H9 (cell line): Measurements from ENCODE around the gene GALE. TPM values are rescaled to one million over a fixed set of nuclear protein-coding genes. Genes with fewer than 3 reads are reported as not detected.
A peak's percentile ranks its signal among the peaks of the same experiment; 100 is the strongest.

Experiments used
- DNase-seq: peaks from one replicate; pipeline ENCODE4 v3.0.0-alpha.2; 2017
- H2AFZ ChIP-seq: one replicate; pipeline ENCODE4 v1.6.1; 2013; ENCODE audit warnings: mild to moderate bottlenecking, low read length, control low read depth, moderate library complexity
- H2AK5ac ChIP-seq: 2 replicates; pipeline ENCODE4 v1.6.1; 2013; ENCODE audit warnings: low read length, control low read depth, mixed read lengths; ENCODE audit not compliant: insufficient read length
- H2BK120ac ChIP-seq: one replicate; pipeline ENCODE4 v1.6.1; 2013; ENCODE audit warnings: low read depth, mild to moderate bottlenecking, low read length, control low read depth, inconsistent platforms; ENCODE audit not compliant: poor library complexity, severe bottlenecking
- H2BK12ac ChIP-seq: 2 replicates; pipeline ENCODE4 v1.6.1; 2013; ENCODE audit warnings: low read length, control low read depth, mixed read lengths, low read depth; ENCODE audit not compliant: insufficient read length
- H2BK15ac ChIP-seq: 2 replicates; pipeline ENCODE4 v1.6.1; 2013; ENCODE audit warnings: low read depth, low read length, control low read depth
- H2BK20ac ChIP-seq: one replicate; pipeline ENCODE4 v1.6.1; 2013; ENCODE audit warnings: low read depth, mild to moderate bottlenecking, low read length, control low read depth, inconsistent platforms; ENCODE audit not compliant: poor library complexity, severe bottlenecking
- H2BK5ac ChIP-seq: 2 replicates; pipeline ENCODE4 v1.6.1; 2013; ENCODE audit warnings: low read length, control low read depth, mixed read lengths; ENCODE audit not compliant: insufficient read length
- H3K14ac ChIP-seq: 2 replicates; pipeline ENCODE4 v1.6.1; 2013; ENCODE audit warnings: low read length, control low read depth; ENCODE audit not compliant: insufficient read depth
- H3K18ac ChIP-seq: 2 replicates; pipeline ENCODE4 v1.6.1; 2013; ENCODE audit warnings: low read depth, mild to moderate bottlenecking, mixed read lengths, low read length, control low read depth; ENCODE audit not compliant: insufficient read length
- H3K23ac ChIP-seq: 2 replicates; pipeline ENCODE4 v1.6.1; 2013; ENCODE audit warnings: low read length, control low read depth, mixed read lengths, low read depth; ENCODE audit not compliant: insufficient read length
- H3K23me2 ChIP-seq: 2 replicates; pipeline ENCODE4 v1.6.1; 2013; ENCODE audit warnings: low read depth, mild to moderate bottlenecking, mixed read lengths, low read length, control low read depth; ENCODE audit not compliant: insufficient read length, poor library complexity, severe bottlenecking
- H3K27ac ChIP-seq: 2 replicates; pipeline ENCODE4 v1.5.1; 2013; ENCODE audit warnings: low read length, control low read depth, mixed read lengths, low read depth; ENCODE audit not compliant: insufficient read length
- H3K27me3 ChIP-seq: 2 replicates; pipeline ENCODE4 v1.6.1; 2013; ENCODE audit warnings: low read length, control low read depth, inconsistent platforms; ENCODE audit not compliant: insufficient read depth
- H3K4ac ChIP-seq: 2 replicates; pipeline ENCODE4 v1.6.1; 2013; ENCODE audit warnings: low read depth, mild to moderate bottlenecking, control low read depth, inconsistent platforms, low read length, moderate library complexity
- H3K4me1 ChIP-seq: 2 replicates; pipeline ENCODE4 v1.6.1; 2013; ENCODE audit warnings: low read length, control low read depth, inconsistent platforms; ENCODE audit not compliant: insufficient read depth
- H3K4me2 ChIP-seq: 2 replicates; pipeline ENCODE4 v1.6.1; 2013; ENCODE audit warnings: low read length, control low read depth, mixed read lengths; ENCODE audit not compliant: insufficient read length, insufficient read depth
- H3K56ac ChIP-seq: 2 replicates; pipeline ENCODE4 v1.6.1; 2013; ENCODE audit warnings: low read depth, mild to moderate bottlenecking, mixed read lengths, low read length, control low read depth; ENCODE audit not compliant: insufficient read length
- H3K79me1 ChIP-seq: 2 replicates; pipeline ENCODE4 v1.6.1; 2013; ENCODE audit warnings: low read depth, mild to moderate bottlenecking, moderate library complexity, low read length, control low read depth, inconsistent platforms; ENCODE audit not compliant: insufficient read depth, poor library complexity, severe bottlenecking
- H3K79me2 ChIP-seq: 2 replicates; pipeline ENCODE4 v1.6.1; 2013; ENCODE audit warnings: low read length, control low read depth, inconsistent platforms; ENCODE audit not compliant: insufficient read depth
- H3K9ac ChIP-seq: 2 replicates; pipeline ENCODE4 v1.6.1; 2013; ENCODE audit warnings: low read length, control low read depth, mixed read lengths; ENCODE audit not compliant: insufficient read length; ENCODE audit errors: extremely low read depth
- H3K9me3 ChIP-seq: one replicate; pipeline ENCODE4 v1.6.1; 2013; ENCODE audit warnings: low read depth, low read length, inconsistent platforms; ENCODE audit not compliant: control insufficient read depth
- H3T11ph ChIP-seq: one replicate; pipeline ENCODE4 v1.6.1; 2013; ENCODE audit warnings: mild to moderate bottlenecking, low read length, control low read depth, inconsistent platforms
- H4K20me1 ChIP-seq: one replicate; pipeline ENCODE4 v1.6.1; 2013; ENCODE audit not compliant: control insufficient read depth, insufficient read length, insufficient read depth
- H4K5ac ChIP-seq: 2 replicates; pipeline ENCODE4 v1.6.1; 2013; ENCODE audit warnings: low read depth, mild to moderate bottlenecking, mixed read lengths, low read length, control low read depth; ENCODE audit not compliant: insufficient read length
- H4K8ac ChIP-seq: replicated peaks from 2 replicates; pipeline ENCODE4 v1.6.1; 2013; ENCODE audit warnings: low read length, control low read depth, mixed read lengths, low read depth; ENCODE audit not compliant: insufficient read length
- H4K91ac ChIP-seq: 2 replicates; pipeline ENCODE4 v1.6.1; 2013; ENCODE audit warnings: low read depth, mild to moderate bottlenecking, moderate library complexity, mixed read lengths, low read length, control low read depth; ENCODE audit not compliant: insufficient read length
- H3K27ac Mint-ChIP-seq, 3 experiments: 2 replicates in 2 of 3; 3 replicates in 1 of 3; pipeline ENCODE4 v1.8.0; 2020 to 2021; ENCODE audit warnings: mixed read lengths in 3 of 3, mild to moderate bottlenecking in 1 of 3, moderate library complexity in 1 of 3
- H3K27me3 Mint-ChIP-seq: 2 replicates; pipeline ENCODE4 v1.8.0; 2021; ENCODE audit warnings: low read depth, mild to moderate bottlenecking, moderate library complexity, mixed read lengths
- H3K36me3 Mint-ChIP-seq, 3 experiments: 2 replicates in 2 of 3; 3 replicates in 1 of 3; pipeline ENCODE4 v1.8.0; 2020 to 2021; ENCODE audit warnings: low read depth in 3 of 3, mixed read lengths in 3 of 3; ENCODE audit not compliant: insufficient read depth in 1 of 3
- H3K4me1 Mint-ChIP-seq, 2 experiments: 2 replicates each; pipeline ENCODE4 v1.8.0; 2020; ENCODE audit warnings: mixed read lengths in 2 of 2
- H3K4me3 Mint-ChIP-seq, 2 experiments: 2 replicates in 1 of 2; 3 replicates in 1 of 2; pipeline ENCODE4 v1.8.0; 2020 to 2021; ENCODE audit warnings: mild to moderate bottlenecking in 2 of 2, mixed read lengths in 2 of 2, moderate library complexity in 1 of 2
- H3K9me3 Mint-ChIP-seq, 2 experiments: 2 replicates in 1 of 2; 3 replicates in 1 of 2; pipeline ENCODE4 v1.8.0; 2020; ENCODE audit warnings: mild to moderate bottlenecking in 2 of 2, mixed read lengths in 2 of 2, moderate library complexity in 1 of 2
- CTCF ChIP-seq: fragments of 200-600 bp; sonication (generic); conservative IDR thresholded peaks from 3 replicates; pipeline ENCODE4 v1.8.0; 2021; ENCODE audit warnings: antibody characterized with exemption, mild to moderate bottlenecking
- WGBS: extraction: QIAGEN DNeasy Blood & Tissue Kit; methylation state at CpG from one replicate; pipeline ENCODE4 v1.1.7; 2013; ENCODE audit warnings: missing lambda C conversion rate, low lambda C conversion rate, mixed read lengths; ENCODE audit not compliant: insufficient read length; ENCODE audit errors: extremely low coverage; 5-methylcytosine and 5-hydroxymethylcytosine counted together
- total RNA-seq: library from RNA; stranded (reverse); gene quantifications from 2 replicates; pipeline ENCODE4 v1.2.1, GENCODE V29; 2021

The GALE gene
- total RNA-seq, 1 experiment from 2014 or later = 36.0 TPM

- Histone ChIP-seq H2AFZ (no peak overlapping the region), H2BK12ac (no peak overlapping the region)
- no peak for TF ChIP-seq CTCF
Measured at GRCh38 chr1:23823767-23824166, 23.2 kb upstream of the GALE start.

More at GRCh38 chr1:23823767-23824166, 23.2 kb upstream of the GALE start:
- Histone ChIP-seq H4K91ac (no peak overlapping the region), H3K14ac (no peak overlapping the region), H2BK120ac (no peak overlapping the region), H3K9me3 (no peaks in the 10 kb centered on the region), H3K4me2 (peak overlapping the region; percentile 98), H3T11ph (no peak overlapping the region), H2BK5ac (no peak overlapping the region), H3K23me2 (peaks cover 3% of the 10 kb centered on the region), H3K79me2 (no peaks in the 10 kb centered on the region), H4K5ac (no peak overlapping the region), H3K79me1 (no peaks in the 10 kb centered on the region), H4K8ac (no peak overlapping the region), H3K56ac (no peak overlapping the region), H2BK20ac (no peak overlapping the region), H4K20me1 (no peaks in the 10 kb centered on the region), H3K4ac (no peak overlapping the region), H3K4me1 (no peaks in the 10 kb centered on the region), H3K18ac (no peak overlapping the region), H2AK5ac (no peak overlapping the region), H3K27me3 (no peaks in the 10 kb centered on the region), H3K27ac (no peak overlapping the region), H2BK15ac (no peak overlapping the region), H3K9ac (no peak overlapping the region), H3K23ac (no peak overlapping the region)
- H3K27ac Mint-ChIP-seq = 0 out of 7 replicates have a peak overlapping the region, but pooled peaks of 1 of the 3 experiments have one; percentile 48
- H3K36me3 Mint-ChIP-seq = no peaks in the 10 kb centered on the region; a peak in 1 of 7 replicates
- no peaks in the 10 kb centered on the region; the same call in 1 of the 2 replicates for H3K27me3 Mint-ChIP-seq
- DNase-seq = no peak
- H3K9me3 Mint-ChIP-seq = no peaks in the 10 kb centered on the region
- WGBS = no CpG with 5 or more reads among the region's 7 CpGs
- H3K4me3 Mint-ChIP-seq = peak overlapping the region; percentile 93 to 97; a peak in 4 of 5 replicates
- peaks cover 15 to 18% of the 10 kb centered on the region in 2 experiments for H3K4me1 Mint-ChIP-seq
